ENCODE data around the gene DOCK3.

DNA sequence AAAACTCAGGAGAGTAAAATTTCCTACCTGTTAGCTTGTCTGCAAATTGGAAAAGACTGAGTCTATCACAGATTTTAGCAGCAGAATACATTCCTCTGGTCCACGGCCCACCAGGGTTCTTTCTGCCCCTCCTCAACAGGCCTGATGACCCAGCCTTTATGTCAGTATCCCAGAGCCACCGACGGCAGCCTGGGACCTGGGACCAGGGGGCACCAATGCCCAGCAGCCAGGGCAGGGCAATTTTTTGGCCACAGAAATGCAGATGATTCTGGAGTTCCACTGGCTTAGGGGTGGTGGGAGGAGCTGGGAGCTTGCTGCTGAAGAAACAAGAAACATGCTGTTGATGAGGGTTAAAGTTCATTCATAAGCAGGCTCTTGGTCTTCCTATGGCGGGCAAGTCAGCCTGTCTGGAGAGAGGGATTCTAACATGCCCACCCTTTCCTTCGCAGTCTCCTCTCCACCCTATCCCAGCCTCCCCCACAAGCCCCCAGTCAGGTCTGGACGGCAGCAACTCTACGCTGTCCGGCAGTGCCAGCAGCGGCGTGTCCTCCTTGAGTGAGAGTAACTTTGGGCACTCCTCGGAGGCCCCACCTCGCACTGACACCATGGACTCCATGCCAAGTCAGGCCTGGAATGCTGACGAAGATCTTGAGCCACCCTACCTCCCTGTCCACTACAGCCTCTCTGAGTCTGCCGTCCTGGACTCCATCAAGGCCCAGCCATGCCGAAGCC lies 706.0 kb downstream of the DOCK3 start:
- TF ChIP-seq, protein P1, sequence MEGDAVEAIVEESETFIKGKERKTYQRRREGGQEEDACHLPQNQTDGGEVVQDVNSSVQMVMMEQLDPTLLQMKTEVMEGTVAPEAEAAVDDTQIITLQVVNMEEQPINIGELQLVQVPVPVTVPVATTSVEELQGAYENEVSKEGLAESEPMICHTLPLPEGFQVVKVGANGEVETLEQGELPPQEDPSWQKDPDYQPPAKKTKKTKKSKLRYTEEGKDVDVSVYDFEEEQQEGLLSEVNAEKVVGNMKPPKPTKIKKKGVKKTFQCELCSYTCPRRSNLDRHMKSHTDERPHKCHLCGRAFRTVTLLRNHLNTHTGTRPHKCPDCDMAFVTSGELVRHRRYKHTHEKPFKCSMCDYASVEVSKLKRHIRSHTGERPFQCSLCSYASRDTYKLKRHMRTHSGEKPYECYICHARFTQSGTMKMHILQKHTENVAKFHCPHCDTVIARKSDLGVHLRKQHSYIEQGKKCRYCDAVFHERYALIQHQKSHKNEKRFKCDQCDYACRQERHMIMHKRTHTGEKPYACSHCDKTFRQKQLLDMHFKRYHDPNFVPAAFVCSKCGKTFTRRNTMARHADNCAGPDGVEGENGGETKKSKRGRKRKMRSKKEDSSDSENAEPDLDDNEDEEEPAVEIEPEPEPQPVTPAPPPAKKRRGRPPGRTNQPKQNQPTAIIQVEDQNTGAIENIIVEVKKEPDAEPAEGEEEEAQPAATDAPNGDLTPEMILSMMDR (conservative IDR thresholded peaks at IDR 0.05; ENCODE audit: low read depth, low read length): no peak
- TF ChIP-seq EZH2phosphoT487 (IDR thresholded peaks at IDR 0.05; ENCODE audit: borderline replicate concordance, low read length) (no peak), EZH2 (IDR thresholded peaks at IDR 0.05; ENCODE audit: low read length, unreplicated experiment) (no peak)

Measured in PC-3 (cell line).